GM15510 (cell line): Measurements from ENCODE around the gene EGLN2.
A peak's percentile ranks its signal among the peaks of the same experiment; 100 is the strongest.

Source experiments
- POLR2A ChIP-seq: IDR thresholded peaks from 3 replicates; pipeline ENCODE4 v1.6.1; 2011; ENCODE audit warnings: borderline replicate concordance; ENCODE audit not compliant: insufficient read length; ENCODE audit errors: extremely low read depth

EGLN2 gene

DNA sequence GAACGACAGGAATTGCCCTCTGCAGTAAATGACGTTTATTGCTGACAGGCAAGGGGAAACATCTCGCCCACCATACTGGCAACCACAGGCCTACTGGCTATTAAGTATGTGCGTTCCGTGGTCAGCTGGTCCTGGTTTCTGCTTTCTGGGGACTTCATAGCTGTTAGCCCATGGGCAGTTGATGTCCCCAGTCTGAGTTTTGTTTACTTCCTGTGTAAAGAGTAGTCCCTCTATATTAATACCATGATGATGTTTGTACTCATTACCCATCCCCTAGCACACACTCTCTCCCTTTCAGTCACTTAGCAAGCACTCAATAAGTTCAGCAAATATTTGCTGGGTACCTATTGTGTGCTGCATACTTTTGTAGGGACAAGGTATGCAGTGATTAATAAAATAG is 30.1 kb upstream of the EGLN2 start:
- no peak for TF ChIP-seq POLR2A

- TF ChIP-seq POLR2A = no peak
Measured at GRCh38 chr19:40774916-40775631, 23.9 kb upstream of the EGLN2 start, which contains the start of gene MIA. MIA (plus strand) TSS chr19:40775521; CDS start chr19:40775543, 22 bp downstream.

DNA sequence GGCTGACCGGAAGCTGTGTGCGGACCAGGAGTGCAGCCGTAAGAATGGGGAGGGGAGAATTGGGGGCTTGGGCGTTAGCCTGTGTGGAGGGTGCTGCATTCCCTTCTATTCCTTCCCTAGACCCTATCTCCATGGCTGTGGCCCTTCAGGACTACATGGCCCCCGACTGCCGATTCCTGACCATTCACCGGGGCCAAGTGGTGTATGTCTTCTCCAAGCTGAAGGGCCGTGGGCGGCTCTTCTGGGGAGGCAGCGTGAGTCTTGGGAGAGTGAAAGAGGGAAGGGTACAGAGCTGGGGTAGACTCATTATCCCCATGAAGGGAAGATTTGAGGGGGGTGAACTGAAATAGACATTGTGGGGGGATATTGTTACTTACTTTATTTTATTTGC is 23.4 kb upstream of the EGLN2 start:
- TF ChIP-seq POLR2A = no peak

DNA sequence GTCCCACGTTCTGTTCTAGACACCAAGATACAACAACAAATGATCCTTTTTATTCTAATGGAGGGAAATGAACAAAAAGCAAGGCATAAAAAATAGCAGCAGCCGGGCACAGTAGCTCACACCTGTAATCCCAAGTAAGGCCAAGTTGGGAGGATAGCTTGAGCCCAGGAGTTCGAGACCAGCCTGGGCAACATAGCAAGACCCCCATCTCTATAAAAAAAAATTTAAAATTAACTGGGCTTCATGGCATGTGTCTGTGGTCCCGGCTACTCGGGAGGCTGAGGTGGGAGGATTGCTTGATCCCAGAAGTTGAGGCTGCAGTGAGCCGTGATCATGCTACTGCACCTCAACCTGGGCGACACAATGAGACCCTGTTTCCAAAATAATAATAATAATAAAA is 22.6 kb upstream of the EGLN2 start:
- TF ChIP-seq POLR2A = no peak

- TF ChIP-seq POLR2A = no peak
Measured at GRCh38 chr19:40776932-40777644, 21.9 kb upstream of the EGLN2 start.

GRCh38 chr19:40777645-40777936 is 21.4 kb upstream of the EGLN2 start:
- no peak for TF ChIP-seq POLR2A

- TF ChIP-seq POLR2A = peak; percentile 64
Measured at GRCh38 chr19:40777937-40778705, 20.9 kb upstream of the EGLN2 start, which contains the start of gene RAB4B. RAB4B (plus strand) TSS chr19:40778247; CDS start chr19:40778376, 129 bp downstream.

DNA sequence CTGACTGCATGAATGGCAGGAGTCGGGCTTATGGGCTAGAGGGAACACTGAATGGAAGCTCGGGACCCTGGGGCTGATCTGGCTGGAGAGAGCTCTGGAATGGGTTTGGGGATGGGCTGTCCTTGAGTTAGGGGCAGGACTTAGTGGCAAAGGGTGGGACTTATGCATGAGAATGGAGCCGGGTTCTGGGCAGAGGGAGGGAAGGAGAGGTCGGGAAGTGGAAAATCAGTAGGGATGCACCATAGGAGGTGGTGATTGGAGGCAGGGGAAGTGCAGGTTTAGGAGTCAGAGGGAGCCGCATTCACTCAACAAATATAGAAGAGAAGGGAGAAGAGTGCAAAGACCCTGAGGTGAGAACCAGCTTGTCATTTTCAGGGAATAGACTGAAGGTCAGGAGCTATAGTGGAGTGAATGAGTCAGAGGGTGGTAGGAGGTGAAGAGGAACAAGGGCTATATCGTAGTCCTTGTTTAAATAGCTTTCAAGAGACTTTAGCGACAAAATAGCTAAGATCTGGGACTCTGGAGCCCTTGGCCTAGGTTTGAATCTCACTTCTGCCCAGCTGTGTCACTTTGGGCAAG is 20.2 kb upstream of the EGLN2 start:
- TF ChIP-seq POLR2A = no peak

GRCh38 chr19:40780582-40780981 is 18.4 kb upstream of the EGLN2 start:
- no peak for TF ChIP-seq POLR2A

DNA sequence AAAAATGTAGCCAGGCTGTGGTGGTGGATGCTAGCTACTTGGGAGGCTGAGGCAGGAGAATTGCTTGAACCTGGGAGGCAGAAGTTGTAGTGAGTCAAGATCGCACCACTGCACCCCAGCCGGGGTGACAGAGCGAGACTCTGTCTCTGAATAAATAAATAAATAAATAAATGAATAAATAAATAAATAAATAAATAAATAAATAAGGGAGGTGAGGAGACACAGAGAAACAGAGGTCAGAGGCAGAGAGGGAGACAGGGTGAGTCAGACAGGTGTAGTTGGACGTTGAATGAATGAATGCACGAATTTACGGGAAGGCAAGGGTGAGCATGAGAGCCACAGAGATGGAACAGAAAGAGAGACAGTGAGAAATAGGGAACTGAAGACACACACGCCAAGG is 17.9 kb upstream of the EGLN2 start:
- no peak for TF ChIP-seq POLR2A

GRCh38 chr19:40783711-40784110 is 15.3 kb upstream of the EGLN2 start:
- no peak for TF ChIP-seq POLR2A

- TF ChIP-seq POLR2A = no peak
Measured at GRCh38 chr19:40785526-40785925, 13.5 kb upstream of the EGLN2 start.

GRCh38 chr19:40786060-40787037 is 12.6 kb upstream of the EGLN2 start:
- no peak for TF ChIP-seq POLR2A

DNA sequence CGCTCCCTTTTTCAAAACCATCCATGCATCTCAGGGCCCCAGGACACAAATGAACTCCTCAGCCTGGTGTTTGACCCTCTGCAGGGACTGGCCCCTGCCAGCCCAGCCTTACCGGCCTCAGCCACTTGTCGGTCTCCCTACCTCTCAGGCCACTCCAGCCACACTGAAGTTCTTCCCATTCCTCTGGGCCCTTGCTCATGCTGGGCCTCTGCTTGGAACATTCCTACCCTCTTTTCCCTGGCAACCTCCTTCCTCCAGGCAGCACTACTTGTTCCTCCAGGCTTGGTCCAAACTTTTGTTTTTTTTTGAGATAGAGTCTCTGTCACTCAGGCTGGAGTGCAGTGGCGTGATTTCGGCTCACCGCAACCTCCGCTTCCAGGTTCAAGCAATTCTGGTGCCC is 7.6 kb upstream of the EGLN2 start:
- no peak for TF ChIP-seq POLR2A
